Transverse colon (tissue), 4 donors: Measurements from ENCODE around the gene GATB.

Experiments
- EP300 ChIP-seq: sonication (generic); formaldehyde crosslinking; IDR thresholded peaks from one replicate; pipeline ENCODE4 v1.6.1; 2017; ENCODE audit warnings: antibody characterized with exemption, low read depth
- POLR2AphosphoS5 ChIP-seq, 3 donors: sonication (generic); formaldehyde crosslinking; IDR thresholded peaks; one replicate each; pipeline ENCODE4 v1.6.1; 2016; ENCODE audit warnings: antibody characterized with exemption in 3 of 3
- TF ChIP-seq, protein P1 (sequence below), 5 experiments: fragments of 200-600 bp in 3 of 5; fragments of 450-650 bp in 2 of 5; sonication (generic) in 3 of 5; IDR thresholded peaks; 1 replicate in 2 of 5; 2 replicates in 3 of 5; pipeline ENCODE4 v1.5.1; 2016 to 2017; ENCODE audit warnings: antibody characterized with exemption in 5 of 5, inconsistent platforms in 3 of 5, mild to moderate bottlenecking in 2 of 5, moderate library complexity in 1 of 5

- TF ChIP-seq, protein P1, sequence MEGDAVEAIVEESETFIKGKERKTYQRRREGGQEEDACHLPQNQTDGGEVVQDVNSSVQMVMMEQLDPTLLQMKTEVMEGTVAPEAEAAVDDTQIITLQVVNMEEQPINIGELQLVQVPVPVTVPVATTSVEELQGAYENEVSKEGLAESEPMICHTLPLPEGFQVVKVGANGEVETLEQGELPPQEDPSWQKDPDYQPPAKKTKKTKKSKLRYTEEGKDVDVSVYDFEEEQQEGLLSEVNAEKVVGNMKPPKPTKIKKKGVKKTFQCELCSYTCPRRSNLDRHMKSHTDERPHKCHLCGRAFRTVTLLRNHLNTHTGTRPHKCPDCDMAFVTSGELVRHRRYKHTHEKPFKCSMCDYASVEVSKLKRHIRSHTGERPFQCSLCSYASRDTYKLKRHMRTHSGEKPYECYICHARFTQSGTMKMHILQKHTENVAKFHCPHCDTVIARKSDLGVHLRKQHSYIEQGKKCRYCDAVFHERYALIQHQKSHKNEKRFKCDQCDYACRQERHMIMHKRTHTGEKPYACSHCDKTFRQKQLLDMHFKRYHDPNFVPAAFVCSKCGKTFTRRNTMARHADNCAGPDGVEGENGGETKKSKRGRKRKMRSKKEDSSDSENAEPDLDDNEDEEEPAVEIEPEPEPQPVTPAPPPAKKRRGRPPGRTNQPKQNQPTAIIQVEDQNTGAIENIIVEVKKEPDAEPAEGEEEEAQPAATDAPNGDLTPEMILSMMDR (IDR thresholded peaks at IDR 0.05): no peak
- TF ChIP-seq POLR2AphosphoS5 (IDR thresholded peaks at IDR 0.05) (no peak), EP300 (no peak)
These were observed 129.5 kb downstream of the GATB start for GRCh38 chr4:151631349-151631748.
